ENCODE measurements around the gene YBX3.
"Not testable (repeated sequence)": the region's sequence is repeated elsewhere in the genome, so short reads cannot be mapped to it uniquely, and the experiment has no call there.

Gene YBX3

DNA sequence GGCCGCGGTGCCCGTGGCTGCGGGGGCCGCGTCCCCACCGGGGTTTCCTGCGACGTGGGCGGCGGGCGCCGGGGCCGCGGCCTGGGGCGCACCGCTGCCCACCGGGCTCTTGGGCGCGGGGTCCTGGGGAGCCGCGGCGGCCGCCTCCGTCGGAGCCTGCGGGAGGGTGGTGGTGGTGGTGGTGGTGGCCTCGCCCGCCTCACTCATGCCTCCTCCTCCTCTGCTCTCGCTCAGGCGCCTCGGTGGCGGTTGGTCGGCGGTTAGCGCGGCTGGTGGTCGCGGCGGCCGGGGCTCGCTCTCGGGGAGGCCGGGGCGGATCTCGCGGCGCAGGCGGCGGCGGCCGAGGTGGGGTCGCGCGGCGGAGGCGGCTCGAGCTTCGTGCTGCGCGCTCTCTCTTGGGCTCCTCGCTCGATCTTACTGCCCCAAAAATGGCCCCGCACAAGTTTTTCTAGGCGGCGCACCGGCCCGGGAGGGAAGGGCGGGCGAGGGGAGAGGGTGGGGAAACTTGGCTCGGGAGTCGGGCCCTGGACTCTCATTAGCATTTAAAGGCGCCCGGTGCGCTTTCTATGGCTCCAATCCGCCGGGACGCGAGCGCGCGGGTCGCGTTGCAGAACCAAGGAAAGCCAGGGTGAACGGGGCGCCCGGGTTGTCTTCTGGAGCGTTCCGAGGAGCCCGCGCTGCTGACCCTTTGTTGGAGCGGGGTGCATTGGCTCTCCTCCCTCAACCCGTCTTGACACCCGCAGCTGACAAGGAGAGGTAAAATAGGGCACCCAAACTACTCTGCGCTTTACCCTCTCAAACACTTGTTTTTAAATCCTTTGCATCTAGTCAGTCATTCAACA, at the start of gene YBX3:
Gene YBX3, minus strand, starts transcription at position 419 of the 842 bp plus-strand sequence. Its CDS starts 212 bp downstream, at position 207.
- no peak for DNase-seq

DNA sequence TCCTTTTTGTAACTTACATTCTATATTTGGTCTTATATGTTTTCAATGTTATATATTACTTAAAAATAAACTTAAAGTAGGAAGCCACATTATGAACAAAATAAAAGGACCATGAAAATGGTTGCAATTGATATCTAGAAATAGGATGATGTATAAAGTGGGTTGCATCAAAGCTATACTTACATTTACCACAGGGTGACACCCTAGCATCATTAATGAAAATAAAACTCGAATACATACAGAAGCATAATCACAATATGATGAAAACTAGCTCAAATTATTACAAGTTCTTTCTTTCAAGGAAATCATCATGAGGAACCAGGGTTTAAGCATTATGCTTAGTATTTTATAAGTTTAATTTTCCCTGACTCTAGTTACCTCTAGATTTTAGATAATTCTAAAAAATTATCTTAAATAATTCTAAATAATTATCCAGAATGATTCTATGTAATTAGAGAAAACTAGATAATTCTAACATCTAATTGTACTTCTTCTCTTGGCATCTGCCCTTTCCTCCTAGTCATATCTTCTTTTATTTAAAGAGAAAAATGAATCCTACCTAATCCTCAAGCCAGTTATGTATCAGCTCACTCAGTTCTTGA, 48.1 kb upstream of the YBX3 start:
- DNase-seq = peak in 1 of 2 experiments; percentile 1

DNA sequence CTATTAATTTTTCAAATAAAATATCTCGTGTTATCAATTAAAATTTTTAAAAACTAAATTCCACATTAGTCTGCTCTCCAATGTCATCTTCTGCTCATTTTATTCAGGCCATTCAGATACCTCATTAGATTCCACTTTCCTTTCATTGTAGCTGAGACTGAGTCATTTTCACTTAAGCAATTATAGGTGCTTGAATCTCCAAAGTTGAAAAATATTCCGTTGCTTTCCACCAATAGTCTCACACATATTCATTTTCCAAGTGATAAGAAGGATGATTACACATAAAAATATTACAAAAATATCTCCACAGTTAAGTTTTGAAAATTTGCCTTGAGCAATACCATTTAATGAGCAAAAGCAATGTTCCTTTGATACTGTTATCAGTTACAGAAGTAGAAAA, 36.5 kb upstream of the YBX3 start:
- no peak for DNase-seq

DNA sequence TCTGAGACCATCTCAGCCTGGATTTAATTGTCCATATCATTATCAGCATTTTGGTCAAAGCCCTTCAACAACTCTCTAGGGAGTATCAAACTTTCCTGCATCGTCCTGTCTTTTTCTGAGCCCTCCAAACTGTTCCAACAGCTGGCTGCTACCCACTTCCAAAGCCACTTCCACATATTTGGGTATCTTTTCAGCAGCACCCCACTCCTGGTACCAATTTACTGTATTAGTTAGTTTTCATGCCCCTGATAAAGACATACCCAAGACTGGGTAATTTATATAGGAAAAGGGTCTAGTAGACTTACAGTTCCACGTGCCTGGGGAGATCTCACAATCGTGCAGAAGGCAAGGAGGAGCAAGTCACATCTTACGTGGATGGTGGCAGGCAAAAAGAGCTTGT, 33.1 kb upstream of the YBX3 start:
- DNase-seq = no peak

DNA sequence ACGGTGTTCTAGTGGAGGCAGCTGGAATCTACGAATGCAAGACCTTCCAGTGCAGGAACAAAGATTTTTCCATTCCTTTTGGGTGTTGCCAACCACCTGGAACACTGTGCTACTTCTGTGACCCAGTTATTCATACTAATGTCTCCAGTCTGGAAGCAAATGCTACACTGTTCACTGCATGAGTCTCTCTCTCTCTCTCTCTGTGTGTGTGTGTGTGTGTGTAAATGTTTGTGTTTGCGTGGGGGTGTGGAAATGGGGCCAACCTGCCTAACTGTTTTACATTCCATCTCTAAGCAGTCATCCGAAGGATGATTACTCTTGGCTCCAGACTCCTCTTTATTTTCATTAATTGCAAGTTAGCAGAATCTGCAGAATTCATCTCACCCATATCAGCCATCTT, 29.9 kb upstream of the YBX3 start:
- no peak for DNase-seq

DNA sequence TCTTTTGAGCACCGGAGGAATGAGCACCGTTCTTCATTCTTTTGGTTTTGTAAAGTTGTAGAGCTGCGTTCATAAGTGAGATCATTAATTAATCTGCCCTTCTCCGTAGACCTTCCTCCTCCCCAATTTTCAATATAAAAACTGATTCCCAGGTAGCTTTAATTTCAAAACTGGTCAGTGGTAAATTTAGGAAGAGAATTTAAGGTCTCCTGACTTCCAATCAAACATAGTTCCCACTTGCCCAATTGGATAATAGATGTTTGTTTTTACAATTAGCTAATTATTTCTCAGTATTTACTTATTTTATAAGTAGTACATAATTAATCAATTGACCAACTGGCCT, 27.2 kb upstream of the YBX3 start:
- no peak for DNase-seq

DNA sequence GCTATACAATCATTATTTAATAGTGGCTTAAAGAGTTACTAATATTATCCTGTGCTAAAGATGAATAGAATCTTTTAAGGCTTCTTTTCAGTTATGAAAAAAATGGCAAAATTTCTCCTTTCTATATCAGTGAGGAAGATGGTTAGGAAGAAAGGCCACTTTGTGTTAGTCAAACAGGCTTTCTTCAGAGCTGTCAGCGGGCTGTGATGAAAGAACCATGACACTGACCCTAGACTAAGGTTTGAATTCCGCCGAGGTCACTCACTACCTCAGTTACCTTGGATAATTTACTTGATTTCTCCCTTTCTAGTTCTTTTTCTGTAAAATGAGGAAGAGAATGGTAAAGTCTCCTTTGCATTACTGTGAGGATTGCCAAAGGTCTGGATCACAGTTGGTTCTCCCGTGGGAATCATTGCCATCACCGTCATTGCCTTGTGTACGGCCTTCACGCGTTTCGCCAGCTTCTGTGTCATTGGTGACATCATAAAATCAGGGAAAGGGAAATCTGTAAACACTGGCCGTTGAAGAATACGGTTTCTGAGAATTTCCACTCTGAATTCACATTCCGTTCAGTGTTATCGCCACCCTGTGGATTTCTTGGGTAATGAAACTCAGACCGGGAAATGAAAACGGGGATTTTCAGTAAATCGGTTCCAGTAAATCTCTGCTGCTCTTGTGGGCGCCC, 26.7 kb upstream of the YBX3 start:
- no peak for DNase-seq

DNA sequence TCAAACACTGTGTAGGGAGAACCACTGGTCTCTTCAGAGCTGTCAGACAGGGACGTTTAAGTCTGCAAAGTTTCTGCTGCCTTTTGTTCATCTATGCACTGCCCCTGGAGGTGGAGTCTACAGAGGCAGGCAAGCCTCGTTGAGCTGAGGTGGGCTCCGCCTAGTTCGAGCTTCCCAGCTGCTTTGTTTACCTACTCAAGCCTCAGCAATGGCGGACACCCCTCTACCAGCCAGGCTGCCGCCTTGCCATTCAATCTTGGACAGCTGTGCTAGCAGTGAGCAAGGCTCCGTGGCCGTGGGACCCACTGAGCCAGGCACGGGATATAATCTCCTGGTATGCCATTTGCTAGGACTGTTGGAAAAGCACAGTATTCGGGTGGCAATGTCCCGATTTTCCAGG, 24.6 kb upstream of the YBX3 start:
- no peak for DNase-seq

DNA sequence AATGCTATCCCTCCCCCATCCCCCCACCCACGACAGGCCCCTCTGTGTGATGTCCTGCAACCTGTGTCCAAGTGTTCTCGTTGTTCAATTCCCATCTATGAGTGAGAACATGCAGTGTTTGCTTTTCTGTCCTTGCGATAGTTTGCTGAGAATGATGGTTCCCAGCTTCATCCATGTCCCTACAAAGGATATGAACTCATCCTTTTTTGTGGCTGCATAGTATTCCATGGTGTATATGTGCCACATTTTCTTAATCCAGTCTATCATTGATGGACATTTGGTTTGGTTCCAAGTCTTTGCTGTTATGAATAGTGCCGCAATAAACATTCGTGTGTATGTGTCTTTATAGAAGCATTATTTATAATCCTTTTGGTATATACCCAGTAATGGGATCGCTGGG, 20.3 kb upstream of the YBX3 start:
- DNase-seq = not testable (repeated sequence)

DNA sequence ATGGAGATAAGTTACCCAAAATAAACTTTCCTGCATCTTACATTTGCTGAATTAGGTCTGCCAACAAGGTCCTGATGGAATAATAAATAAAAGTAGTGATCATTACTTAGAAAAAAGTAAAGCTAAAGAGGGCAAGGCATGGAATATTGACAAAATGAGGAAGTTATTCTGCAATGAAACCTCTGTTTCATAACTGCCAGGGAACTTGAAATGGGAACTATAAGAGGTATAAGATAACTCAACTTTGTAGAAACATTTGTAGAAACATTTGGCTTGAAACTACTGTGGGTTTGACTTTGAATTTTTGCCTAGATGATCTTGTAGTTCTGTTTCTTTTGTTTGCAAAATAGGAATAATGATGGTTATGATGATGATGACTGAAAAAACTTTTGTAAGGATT, 18.7 kb upstream of the YBX3 start:
- DNase-seq = no peak

DNA sequence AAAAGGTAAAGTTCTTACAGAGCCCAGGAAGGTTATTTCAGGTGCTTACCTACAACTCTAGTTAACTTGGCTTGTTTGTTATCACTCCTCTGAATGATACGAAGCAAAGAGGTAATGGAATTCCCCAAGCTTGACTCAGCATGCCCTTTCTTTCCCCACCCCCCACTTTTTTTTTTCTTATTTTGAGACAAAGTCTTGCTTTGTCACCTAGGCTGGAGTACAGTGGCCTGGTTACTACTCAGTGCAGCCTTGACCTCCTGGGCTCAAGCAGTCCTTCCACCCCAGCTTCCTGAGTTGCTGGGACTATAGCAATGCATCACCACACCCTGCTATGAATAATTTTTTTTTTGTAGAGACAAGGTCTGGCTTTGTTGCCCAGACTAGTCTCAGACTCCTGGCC, 17.1 kb upstream of the YBX3 start:
- DNase-seq = no peak

DNA sequence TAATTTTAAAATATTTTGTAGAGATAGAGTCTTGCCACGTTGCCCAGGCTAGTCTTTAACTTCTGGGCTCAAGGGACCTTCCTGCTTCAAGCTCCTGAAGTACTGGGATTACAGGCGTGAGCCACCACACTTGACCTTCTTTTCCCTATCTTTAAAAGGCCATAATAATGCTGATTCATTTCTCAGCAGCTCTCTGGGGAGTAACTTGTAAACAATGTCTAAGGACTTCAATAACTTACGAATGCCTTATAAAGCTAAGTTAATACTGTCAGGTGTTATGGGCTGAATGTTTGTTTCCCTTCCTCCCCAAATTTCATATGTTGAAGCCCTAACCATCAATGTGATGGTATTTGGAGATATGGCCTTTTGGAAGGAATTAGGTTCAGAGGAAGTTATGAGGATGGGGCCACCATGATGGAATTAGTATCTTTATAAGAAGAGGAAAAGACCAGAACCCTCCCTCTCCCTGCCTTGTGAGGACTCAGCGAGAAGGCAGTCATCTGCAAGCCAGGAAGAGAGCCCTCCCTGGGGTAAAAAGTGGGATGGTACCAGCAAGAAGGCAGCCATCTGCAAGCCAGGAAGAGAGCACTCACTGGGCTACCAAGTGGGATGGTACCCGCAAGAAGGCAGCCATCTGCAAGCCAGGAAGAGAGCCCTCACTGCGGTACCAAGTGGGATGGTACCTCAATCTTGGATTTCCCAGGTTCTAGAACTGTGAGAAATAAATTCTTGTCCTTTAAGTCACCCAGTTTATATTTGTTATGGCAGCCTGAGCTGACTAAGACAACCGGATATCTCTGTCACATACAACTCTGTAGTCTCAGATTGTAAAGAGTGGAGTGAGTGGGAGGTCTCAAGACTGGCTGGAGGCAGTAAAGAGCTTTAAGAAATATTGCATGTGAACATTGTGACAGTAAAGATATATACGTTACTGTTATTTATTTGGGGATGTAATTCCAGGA, 16.3 kb upstream of the YBX3 start:
- DNase-seq = no peak

DNA sequence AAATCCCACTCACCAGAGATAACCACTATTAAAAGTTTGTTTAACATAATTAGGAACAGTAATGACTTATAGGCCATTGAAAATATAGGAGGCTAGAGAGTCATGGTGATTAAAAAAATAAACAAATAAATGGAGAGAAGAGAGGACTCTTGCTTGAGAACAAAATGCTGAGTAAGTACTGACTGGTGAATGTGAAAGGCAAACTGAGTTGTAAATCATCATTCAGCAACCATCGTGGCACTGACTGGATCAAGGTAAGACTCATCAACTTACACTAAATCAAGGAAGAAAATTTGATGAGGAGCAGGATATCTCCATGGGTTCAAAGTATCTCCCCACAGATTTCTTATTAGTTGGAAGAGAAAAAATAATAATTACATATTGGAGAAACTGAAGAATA, 14.1 kb upstream of the YBX3 start:
- DNase-seq = no peak

DNA sequence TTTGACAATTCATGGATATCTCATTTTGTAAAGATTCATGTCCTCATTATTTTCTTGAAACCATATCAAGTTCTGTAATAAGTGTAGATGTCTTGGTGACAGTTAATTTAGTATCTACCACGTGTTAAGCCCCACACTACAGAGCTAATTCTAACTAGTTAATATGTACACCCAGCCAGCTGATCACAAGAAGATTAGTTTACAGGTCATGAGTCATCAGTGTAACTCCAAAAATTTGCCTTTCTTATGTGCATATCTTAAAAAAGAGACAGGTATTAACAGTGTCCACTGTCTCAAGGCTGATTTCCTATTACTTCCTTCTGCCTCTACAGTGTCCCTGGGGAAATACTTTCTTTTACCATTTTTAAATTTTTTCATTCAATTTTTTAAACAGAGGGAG, 13.3 kb upstream of the YBX3 start:
- DNase-seq = no peak

DNA sequence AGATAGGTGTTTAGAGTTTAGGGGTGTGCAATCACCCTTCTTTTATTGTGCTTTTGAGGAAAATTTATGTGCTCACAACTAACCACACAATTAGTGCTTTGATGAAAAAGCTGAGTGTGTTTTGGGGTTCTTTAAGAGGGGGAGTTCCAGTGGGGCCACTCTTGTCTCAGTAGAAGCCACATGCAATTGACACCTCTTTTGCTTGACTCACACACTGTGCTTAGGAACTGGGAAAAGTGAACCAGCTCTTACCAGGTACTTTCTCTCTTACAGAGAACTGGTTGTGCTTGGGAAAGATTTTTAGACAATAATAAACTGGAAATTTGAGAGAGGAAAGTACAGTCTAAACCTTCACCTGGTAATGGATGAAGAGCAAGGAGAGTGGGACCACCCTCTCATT, 12.3 kb upstream of the YBX3 start:
- DNase-seq = no peak

DNA sequence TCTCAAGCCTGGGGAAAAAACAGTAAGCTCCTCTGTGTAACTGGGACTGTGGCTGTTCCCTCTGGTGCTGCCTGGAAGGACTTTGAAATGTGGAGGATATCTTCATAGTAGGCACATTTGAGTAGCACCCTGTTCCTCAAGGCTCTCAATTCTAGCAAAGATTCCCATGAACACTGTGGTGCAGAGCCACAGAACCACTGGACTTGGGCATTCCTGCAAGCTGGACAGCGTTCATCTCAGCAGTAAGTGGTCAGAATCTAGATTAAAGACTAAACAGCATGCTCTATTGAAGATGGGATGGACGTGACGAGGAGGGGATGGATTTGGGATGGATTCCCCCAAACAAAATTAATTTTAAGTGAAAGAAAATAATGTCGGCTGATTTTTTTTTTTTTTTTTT, 9.4 kb upstream of the YBX3 start:
- no peak for DNase-seq

DNA sequence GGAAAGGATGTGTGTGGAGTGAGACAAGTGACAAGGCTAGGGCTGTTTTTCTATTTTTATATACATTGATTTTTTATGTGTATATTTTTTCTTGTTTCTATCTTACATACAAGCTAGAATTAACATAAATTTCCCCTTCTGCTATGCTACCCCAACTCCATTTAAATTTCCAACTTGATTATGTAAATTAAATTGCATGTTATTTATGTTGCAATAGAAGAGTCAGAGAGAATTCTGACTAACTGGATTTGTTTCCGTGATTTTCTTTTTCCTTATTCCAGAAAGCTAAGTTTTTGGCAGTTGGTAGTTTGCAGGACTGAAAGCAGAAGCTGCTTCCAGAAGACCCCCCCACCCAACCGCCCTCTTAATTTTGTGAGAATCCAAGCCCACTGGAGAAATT, 8.9 kb upstream of the YBX3 start:
- no peak for DNase-seq

DNA sequence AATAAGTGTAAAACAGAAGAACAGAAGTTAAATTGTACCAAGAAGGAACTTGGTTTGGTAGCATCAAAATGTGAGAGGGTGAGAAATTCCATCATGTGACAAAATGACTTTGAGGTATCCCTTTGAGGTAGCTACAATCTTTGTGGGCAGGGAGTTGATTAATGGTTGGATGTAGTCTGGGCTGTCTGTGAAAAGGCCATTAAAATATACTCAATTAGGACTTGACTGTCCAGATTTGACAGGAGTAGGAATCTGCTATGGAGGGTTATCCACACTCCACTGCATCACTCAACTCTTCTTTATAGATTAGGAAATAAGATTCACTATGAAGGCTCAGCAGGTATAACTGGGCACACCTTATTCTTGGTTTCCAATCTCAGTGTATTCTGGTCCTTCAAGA, 7.4 kb upstream of the YBX3 start:
- DNase-seq = no peak

DNA sequence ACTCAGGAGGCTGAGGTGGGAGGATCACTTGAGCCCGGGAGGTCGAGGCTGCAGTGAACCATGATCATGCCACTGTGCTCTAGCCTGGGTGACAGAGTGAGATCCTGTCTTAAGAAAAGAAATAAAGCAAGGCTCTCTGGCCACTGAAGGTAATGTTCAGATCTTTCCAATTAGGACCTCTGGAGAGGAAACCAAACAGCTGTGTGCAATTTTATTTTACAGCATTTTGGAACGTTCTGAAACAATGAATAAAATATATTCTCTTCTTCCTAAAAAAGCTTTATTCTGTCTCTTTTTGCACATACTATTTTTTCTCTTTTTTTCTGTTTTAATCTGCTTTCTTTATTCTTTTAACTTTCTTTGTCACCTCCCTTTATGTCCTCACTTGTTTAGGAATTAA, 5.0 kb upstream of the YBX3 start:
- no peak for DNase-seq

DNA sequence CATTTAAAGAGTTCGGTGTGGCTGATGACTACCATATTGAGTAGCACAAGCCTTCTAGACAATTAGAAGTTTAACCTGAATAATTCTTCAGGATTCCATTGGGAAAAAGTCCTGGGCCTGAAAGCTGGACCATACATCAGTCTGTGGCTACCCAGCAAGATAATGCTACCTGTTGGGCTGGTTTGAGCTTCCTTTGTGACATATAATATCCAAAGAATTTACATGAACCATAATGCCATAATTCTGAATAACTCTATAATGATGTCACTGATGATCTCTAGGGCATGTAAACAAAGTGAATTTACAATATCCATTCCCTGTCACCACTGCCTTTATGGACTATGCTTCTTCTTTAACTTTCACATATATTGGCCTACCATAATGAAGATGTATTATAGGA, 3.8 kb upstream of the YBX3 start:
- no peak for DNase-seq

DNA sequence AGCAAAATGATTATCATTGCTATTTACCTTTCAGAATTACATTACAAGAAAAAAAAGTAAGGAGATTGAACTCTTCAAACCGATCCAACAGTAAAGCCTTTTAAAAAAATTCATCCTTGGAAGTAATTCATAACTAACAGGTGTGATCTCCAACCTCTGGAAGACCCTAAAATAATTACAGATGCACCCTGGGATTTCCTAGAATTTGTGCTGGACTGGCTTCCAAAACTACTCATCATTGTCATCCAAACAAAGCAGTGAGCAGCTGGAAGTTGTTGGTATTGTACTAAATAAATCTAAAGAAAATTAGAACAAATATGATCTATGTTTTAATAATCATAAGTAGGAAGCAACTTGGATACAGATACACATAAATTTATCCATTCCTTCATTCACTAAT, 1.9 kb upstream of the YBX3 start:
- no peak for DNase-seq

DNA sequence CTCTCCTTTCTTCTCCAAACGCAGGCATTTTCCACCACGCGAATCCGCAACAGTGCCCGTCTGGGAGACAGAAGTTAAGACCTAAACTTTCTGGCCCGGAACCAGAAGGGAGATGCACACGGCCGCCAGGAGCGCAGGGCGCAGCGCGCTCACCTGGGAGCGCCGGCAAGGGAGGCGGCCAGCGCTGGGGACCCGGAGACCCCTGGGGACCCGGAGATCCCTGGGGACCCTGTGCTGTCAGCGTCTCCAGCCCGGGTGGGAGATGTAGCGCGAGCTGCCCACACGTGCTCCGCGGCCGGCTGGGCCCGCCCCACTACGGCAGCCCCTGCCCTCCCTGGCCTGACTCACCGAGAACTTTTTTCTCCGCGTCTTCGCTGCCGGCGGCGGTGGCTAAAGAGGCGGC, 620 bp downstream of the YBX3 start:
- no peak for DNase-seq

All from cerebellar nuclear complex (tissue), 1 donor.